HCT116 (cell line): Measurements from ENCODE around the gene RND1. TPM values are rescaled to one million over a fixed set of nuclear protein-coding genes. Genes with fewer than 3 reads are reported as not detected.

ENCODE experiments used
- ATAC-seq: fragments of 200-7000 bp; cut with Tn5 transposase; 2 replicates; pipeline ENCODE4 v1.9.1; 2020; ENCODE audit warnings: mild to moderate bottlenecking, moderate library complexity
- BruUV-seq: library from RNA; stranded (reverse); fragments of 400-500 nt; replicated peaks from 2 replicates; lab custom pipeline; 2021; lab: Mats Ljungman, UMichigan
- CTCF ChIA-PET: fragments of 300-600 bp; sonication (Branson Sonifier 250); formaldehyde crosslinking; loops from one replicate; lab custom pipeline; 2021; ENCODE audit warnings: antibody characterized with exemption; lab: Charles Lee
- POLR2A ChIA-PET: fragments of 300-600, 350-600 bp; sonication (Branson Sonifier 250); formaldehyde crosslinking; loops from one replicate; lab custom pipeline; 2021; ENCODE audit warnings: antibody characterized with exemption; lab: Charles Lee
- RAD21 ChIA-PET, 2 experiments: fragments of 300-600 bp; sonication (Branson Sonifier 250); formaldehyde crosslinking; loops; one replicate each; lab custom pipeline; 2023; ENCODE audit warnings: low total read pairs in 2 of 2; ENCODE audit not compliant: uncharacterized antibody in 2 of 2, unreplicated experiment in 2 of 2, low non-redundant PET in 1 of 2; lab: Charles Lee
- DNase-seq: peaks from one replicate; pipeline ENCODE4 v3.0.0-alpha.2; 2010; ENCODE audit warnings: low read depth, low spot score
- H2AFZ ChIP-seq: fragments of 200-600 bp; shearing (Covaris generic), sonication (generic); 2 replicates; pipeline ENCODE4 v1.6.1; 2017; ENCODE audit warnings: low read depth, mixed run types, mixed read lengths, antibody characterized with exemption, low read length; ENCODE audit not compliant: poor library complexity, severe bottlenecking
- H3K27ac ChIP-seq: 2 replicates; pipeline ENCODE4 v1.5.1; 2012; ENCODE audit warnings: low read depth, low read length
- H3K27me3 ChIP-seq: fragments of 200-600 bp; sonication (generic); 2 replicates; pipeline ENCODE4 v1.6.1; 2016; ENCODE audit warnings: mixed run types, low read length, mixed read lengths; ENCODE audit not compliant: insufficient read depth
- H3K36me3 ChIP-seq, 2 experiments: fragments of 200-500 bp in 1 of 2; fragments of 200-600 bp in 1 of 2; sonication (Bioruptor generic) in 1 of 2; sonication (generic) in 1 of 2; 2 replicates each; pipeline versions ENCODE4 v1.5.1 to v1.6.1; 2014 to 2016; ENCODE audit warnings: low read length in 2 of 2, inconsistent platforms in 1 of 2, mixed read lengths in 1 of 2, mixed run types in 1 of 2; ENCODE audit not compliant: insufficient read depth in 2 of 2, control insufficient read depth in 1 of 2
- H3K4me1 ChIP-seq, 2 experiments: fragments of 200-600 bp in 1 of 2; sonication (generic) in 1 of 2; 2 replicates each; pipeline versions ENCODE4 v1.5.1 to v1.6.1; 2012 to 2017; ENCODE audit warnings: low read length in 2 of 2, inconsistent platforms in 1 of 2, mild to moderate bottlenecking in 1 of 2, mixed read lengths in 1 of 2, mixed run types in 1 of 2, moderate library complexity in 1 of 2; ENCODE audit not compliant: insufficient read depth in 2 of 2, control insufficient read depth in 1 of 2
- H3K4me2 ChIP-seq: fragments of 200-600 bp; sonication (generic); 2 replicates; pipeline ENCODE4 v1.6.1; 2017; ENCODE audit warnings: mixed run types, low read length, mixed read lengths
- H3K4me3 ChIP-seq, 2 experiments: fragments of 200-600 bp in 1 of 2; sonication (generic) in 1 of 2; replicated peaks in 1 of 2; 2 replicates each; pipeline ENCODE4 v1.5.1; 2011 to 2016; ENCODE audit warnings: low read length in 2 of 2, control low read depth in 1 of 2, low read depth in 1 of 2, mild to moderate bottlenecking in 1 of 2, mixed read lengths in 1 of 2, mixed run types in 1 of 2
- H3K79me2 ChIP-seq: fragments of 200-600 bp; sonication (generic); 2 replicates; pipeline ENCODE4 v1.6.1; 2017; ENCODE audit warnings: mild to moderate bottlenecking, mixed run types, low read length, moderate library complexity, mixed read lengths; ENCODE audit not compliant: insufficient read depth
- H3K9ac ChIP-seq: fragments of 200-600 bp; sonication (generic); 2 replicates; pipeline ENCODE4 v1.6.1; 2016; ENCODE audit warnings: low read length, mixed read lengths
- H3K9me2 ChIP-seq: fragments of 200-600 bp; sonication (generic), shearing (Covaris generic); 2 replicates; pipeline ENCODE4 v1.6.1; 2017; ENCODE audit warnings: mixed run types, mild to moderate bottlenecking, moderate library complexity; ENCODE audit not compliant: insufficient read depth
- H3K9me3 ChIP-seq, 2 experiments: fragments of 200-500 bp in 1 of 2; fragments of 200-600 bp in 1 of 2; sonication (Bioruptor generic) in 1 of 2; sonication (generic) in 1 of 2; 2 replicates each; pipeline ENCODE4 v1.6.1; 2014 to 2017; ENCODE audit warnings: low read length in 2 of 2, mixed read lengths in 2 of 2, inconsistent platforms in 1 of 2, low read depth in 1 of 2, mild to moderate bottlenecking in 1 of 2, mixed run types in 1 of 2, moderate library complexity in 1 of 2; ENCODE audit not compliant: control insufficient read depth in 1 of 2, insufficient read depth in 1 of 2
- H4K20me1 ChIP-seq: fragments of 200-600 bp; sonication (generic), shearing (Covaris generic); 2 replicates; pipeline ENCODE4 v1.6.1; 2017; ENCODE audit warnings: mixed run types, mild to moderate bottlenecking, moderate library complexity; ENCODE audit not compliant: insufficient read depth
- RAD21 ChIP-seq: IDR thresholded peaks from 2 replicates; pipeline ENCODE4 v1.6.1; 2012; ENCODE audit warnings: low read depth, mild to moderate bottlenecking
- SRF ChIP-seq: IDR thresholded peaks from 2 replicates; pipeline ENCODE4 v1.6.1; 2012; ENCODE audit warnings: low read depth
- YY1 ChIP-seq: IDR thresholded peaks from 2 replicates; pipeline ENCODE4 v1.6.1; 2011; ENCODE audit warnings: low read length, low read depth, moderate library complexity, mild to moderate bottlenecking; ENCODE audit not compliant: insufficient replicate concordance; ENCODE audit errors: extremely low read depth
- intact Hi-C: fragments of 100-400 bp; cut with micrococcal nuclease; formaldehyde crosslinking; loops from 2 replicates; pipeline ENCODE4 v1.10.0; 2022
- total RNA-seq: library from RNA; stranded (reverse); gene quantifications from one replicate; pipeline ENCODE4 v1.2.1, GENCODE V29; 2021; ENCODE audit not compliant: unreplicated experiment
- TF ChIP-seq, protein P1 (sequence below): IDR thresholded peaks from 2 replicates; pipeline ENCODE4 v1.6.1; 2011; ENCODE audit warnings: mild to moderate bottlenecking, low read length, moderate library complexity; ENCODE audit not compliant: insufficient replicate concordance; ENCODE audit errors: extremely low read depth
- TF ChIP-seq, protein P2 (sequence below), 3 experiments: fragments of 200-600 bp in 1 of 3; sonication (generic) in 1 of 3; IDR thresholded peaks in 2 of 3; conservative IDR thresholded peaks in 1 of 3; 2 replicates each; pipeline ENCODE4 v1.5.1; 2012 to 2017; ENCODE audit warnings: low read depth in 2 of 3, low read length in 2 of 3, antibody characterized with exemption in 1 of 3, borderline replicate concordance in 1 of 3, control low read depth in 1 of 3, mild to moderate bottlenecking in 1 of 3, mixed read lengths in 1 of 3, mixed run types in 1 of 3, moderate library complexity in 1 of 3; ENCODE audit not compliant: insufficient read depth in 1 of 3

The RND1 gene
- total RNA-seq, 1 experiment from 2014 or later = 2.0 TPM

- no peak for ATAC-seq
- H3K27me3 ChIP-seq = no peaks in the 10 kb centered on the region
- H4K20me1 ChIP-seq = no peaks in the 10 kb centered on the region
- H3K4me1 ChIP-seq = peaks cover 18 to 39% of the 10 kb centered on the region in 2 experiments
- CTCF ChIA-PET = interaction anchor here (1.0 to 1.3 kb wide), 2 partner anchors 41 to 58 kb away, joined by 3 to 6 read pairs; no protein-coding TSS in a partner anchor
- H3K9me3 ChIP-seq = no peaks in the 10 kb centered on the region
- no peaks in the 10 kb centered on the region for H3K9me2 ChIP-seq
- H3K9ac ChIP-seq = peak overlapping the region; percentile 16; the same call in 1 of the 2 replicates
- intact Hi-C loops = no loop called here
- no peak overlapping the region for H2AFZ ChIP-seq
- RAD21 ChIA-PET = no interaction called here
- POLR2A ChIA-PET = no interaction called here
- TF ChIP-seq, protein P1, sequence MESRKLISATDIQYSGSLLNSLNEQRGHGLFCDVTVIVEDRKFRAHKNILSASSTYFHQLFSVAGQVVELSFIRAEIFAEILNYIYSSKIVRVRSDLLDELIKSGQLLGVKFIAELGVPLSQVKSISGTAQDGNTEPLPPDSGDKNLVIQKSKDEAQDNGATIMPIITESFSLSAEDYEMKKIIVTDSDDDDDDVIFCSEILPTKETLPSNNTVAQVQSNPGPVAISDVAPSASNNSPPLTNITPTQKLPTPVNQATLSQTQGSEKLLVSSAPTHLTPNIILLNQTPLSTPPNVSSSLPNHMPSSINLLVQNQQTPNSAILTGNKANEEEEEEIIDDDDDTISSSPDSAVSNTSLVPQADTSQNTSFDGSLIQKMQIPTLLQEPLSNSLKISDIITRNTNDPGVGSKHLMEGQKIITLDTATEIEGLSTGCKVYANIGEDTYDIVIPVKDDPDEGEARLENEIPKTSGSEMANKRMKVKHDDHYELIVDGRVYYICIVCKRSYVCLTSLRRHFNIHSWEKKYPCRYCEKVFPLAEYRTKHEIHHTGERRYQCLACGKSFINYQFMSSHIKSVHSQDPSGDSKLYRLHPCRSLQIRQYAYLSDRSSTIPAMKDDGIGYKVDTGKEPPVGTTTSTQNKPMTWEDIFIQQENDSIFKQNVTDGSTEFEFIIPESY = no peak
- TF ChIP-seq YY1 (no peak), RAD21 (no peak), SRF (no peak)
- TF ChIP-seq, protein P2, sequence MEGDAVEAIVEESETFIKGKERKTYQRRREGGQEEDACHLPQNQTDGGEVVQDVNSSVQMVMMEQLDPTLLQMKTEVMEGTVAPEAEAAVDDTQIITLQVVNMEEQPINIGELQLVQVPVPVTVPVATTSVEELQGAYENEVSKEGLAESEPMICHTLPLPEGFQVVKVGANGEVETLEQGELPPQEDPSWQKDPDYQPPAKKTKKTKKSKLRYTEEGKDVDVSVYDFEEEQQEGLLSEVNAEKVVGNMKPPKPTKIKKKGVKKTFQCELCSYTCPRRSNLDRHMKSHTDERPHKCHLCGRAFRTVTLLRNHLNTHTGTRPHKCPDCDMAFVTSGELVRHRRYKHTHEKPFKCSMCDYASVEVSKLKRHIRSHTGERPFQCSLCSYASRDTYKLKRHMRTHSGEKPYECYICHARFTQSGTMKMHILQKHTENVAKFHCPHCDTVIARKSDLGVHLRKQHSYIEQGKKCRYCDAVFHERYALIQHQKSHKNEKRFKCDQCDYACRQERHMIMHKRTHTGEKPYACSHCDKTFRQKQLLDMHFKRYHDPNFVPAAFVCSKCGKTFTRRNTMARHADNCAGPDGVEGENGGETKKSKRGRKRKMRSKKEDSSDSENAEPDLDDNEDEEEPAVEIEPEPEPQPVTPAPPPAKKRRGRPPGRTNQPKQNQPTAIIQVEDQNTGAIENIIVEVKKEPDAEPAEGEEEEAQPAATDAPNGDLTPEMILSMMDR (IDR thresholded peaks at IDR 0.05 in 2 of 3, conservative IDR thresholded peaks at IDR 0.05 in 1 of 3; ENCODE audit: borderline replicate concordance in 1 of 3, insufficient read depth in 1 of 3, low read depth in 2 of 3, low read length in 2 of 3) = no peak
- TF ChIP-seq, all 23 proteins: peak for 0
- no peak for DNase-seq
- H3K4me3 ChIP-seq = no peak overlapping the region
- BruUV-seq = no TSS peak
- peak overlapping the region; percentile 55 for H3K4me2 ChIP-seq
- no peaks in the 10 kb centered on the region for H3K79me2 ChIP-seq
- H3K36me3 ChIP-seq = no peaks in the 10 kb centered on the region
- H3K27ac ChIP-seq = no peak overlapping the region
These were observed 54.1 kb downstream of the RND1 start for GRCh38 chr12:48811437-48812090.
